ENCODE measurements around the gene SLC4A5.

SLC4A5 gene

DNA sequence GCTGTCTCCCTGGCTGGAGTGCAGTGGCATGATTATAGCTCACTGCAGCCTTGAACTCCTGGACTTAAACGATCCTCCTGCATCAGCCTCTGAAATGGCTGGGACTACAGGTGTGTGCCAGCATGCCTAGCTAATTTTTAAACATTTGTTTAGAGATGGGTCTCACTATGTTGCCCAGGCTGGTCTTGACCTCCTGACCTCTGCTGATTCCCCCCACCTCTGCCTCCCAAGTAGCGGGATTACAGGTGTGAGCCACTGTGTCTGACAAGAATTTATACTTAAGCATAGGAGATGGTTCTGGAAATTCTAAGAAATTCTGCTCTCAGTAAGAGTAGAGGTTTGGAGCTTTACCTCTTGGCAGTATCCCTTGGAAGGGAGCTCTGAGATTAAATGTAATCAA is 126.6 kb downstream of the SLC4A5 start:
- TF ChIP-seq, protein P1, sequence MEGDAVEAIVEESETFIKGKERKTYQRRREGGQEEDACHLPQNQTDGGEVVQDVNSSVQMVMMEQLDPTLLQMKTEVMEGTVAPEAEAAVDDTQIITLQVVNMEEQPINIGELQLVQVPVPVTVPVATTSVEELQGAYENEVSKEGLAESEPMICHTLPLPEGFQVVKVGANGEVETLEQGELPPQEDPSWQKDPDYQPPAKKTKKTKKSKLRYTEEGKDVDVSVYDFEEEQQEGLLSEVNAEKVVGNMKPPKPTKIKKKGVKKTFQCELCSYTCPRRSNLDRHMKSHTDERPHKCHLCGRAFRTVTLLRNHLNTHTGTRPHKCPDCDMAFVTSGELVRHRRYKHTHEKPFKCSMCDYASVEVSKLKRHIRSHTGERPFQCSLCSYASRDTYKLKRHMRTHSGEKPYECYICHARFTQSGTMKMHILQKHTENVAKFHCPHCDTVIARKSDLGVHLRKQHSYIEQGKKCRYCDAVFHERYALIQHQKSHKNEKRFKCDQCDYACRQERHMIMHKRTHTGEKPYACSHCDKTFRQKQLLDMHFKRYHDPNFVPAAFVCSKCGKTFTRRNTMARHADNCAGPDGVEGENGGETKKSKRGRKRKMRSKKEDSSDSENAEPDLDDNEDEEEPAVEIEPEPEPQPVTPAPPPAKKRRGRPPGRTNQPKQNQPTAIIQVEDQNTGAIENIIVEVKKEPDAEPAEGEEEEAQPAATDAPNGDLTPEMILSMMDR (IDR thresholded peaks at IDR 0.05): no peak

DNA sequence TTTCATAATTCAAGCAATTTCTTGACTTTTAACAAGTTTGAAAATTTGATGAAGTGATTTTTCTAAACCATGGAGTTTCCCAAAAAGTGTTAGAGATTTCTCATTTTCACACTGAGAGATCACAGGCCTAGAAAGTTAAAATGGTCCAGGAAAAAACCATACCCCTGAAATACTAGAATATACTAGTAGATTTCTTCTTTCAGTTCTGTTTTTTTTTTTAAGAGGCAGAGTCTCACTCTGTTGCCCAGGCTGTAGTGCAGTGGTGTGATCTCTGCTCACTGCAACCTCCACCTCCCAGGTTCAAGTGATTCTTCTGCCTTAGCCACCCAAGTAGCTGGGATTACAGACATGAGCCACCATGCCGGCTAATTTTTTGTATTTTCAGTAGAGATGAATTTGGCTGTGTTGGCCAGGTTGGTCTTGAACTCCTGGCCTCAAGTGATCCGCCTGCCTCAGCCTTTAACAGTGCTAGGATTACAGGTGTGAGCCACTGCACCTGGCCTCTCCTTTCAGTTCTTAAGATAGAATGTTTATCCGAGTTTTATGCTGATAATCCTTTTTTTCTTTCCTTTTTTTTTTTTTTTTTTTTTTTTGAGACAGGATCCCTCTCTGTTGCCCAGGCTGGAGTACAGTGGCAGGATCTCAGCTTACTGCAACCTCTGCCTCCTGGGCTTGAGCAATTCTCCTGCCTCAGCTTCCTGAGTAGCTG is 130.4 kb downstream of the SLC4A5 start:
- TF ChIP-seq, protein P1 (IDR thresholded peaks at IDR 0.05): no peak

DNA sequence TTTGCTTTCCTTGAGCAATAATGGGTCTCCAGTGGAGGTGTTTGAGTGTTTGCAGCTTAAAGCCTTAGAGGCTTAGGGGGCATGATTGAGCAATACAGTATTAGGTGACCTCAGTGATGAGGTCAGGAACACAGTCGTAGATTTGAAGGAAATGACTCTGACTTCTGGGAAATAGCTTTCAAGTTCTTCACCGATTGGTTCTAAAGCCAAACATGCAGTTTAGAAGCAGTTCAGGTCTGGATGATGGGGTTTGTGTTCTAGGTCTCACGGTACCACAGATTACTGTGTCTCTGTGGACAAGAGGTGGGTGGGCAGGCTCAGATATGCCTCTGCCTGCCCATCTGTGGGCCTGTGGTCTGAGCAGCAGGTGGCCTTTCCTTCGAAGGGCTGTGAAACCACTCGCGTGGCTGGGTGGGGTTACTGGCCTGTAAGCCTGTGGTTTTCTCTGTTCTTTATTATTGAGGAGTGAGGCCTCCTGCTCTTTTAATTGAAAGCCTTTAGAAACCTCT is 137.0 kb downstream of the SLC4A5 start:
- TF ChIP-seq, protein P1 (IDR thresholded peaks at IDR 0.05): no peak

DNA sequence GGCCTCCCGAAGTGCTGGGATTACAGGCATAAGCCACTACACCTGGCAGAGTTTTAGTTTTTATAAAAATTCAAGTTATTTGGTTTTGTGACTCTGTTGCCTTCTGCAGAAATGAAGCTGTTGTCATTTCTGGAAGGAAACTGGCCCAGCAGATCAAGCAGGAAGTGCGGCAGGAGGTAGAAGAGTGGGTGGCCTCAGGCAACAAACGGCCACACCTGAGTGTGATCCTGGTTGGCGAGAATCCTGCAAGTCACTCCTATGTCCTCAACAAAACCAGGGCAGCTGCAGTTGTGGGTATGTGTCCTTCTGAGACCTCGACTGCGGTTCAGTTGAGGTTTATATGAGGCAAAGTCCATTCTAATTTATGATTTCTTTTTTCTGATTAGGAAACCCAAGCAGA is 137.6 kb downstream of the SLC4A5 start:
- TF ChIP-seq, protein P1 (IDR thresholded peaks at IDR 0.05): no peak

DNA sequence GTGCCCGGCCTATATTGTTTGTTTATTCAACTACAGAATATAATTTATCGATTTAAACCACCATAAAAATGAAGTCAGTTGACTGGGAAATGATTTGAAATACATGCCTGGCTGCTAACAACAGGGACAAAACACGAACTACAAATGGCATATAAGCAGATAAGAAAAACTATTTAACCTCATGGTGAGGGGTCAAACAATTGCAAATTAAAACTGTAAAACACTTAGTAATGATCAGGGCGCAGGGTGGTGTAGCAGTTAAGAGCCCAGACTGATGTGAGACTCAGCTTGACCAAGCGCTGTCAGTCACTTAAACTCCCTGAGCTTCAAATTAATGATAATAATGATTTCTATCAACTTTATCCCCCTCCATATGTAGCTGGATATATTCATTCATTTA is 138.1 kb downstream of the SLC4A5 start:
- TF ChIP-seq, protein P1 (IDR thresholded peaks at IDR 0.05): no peak

DNA sequence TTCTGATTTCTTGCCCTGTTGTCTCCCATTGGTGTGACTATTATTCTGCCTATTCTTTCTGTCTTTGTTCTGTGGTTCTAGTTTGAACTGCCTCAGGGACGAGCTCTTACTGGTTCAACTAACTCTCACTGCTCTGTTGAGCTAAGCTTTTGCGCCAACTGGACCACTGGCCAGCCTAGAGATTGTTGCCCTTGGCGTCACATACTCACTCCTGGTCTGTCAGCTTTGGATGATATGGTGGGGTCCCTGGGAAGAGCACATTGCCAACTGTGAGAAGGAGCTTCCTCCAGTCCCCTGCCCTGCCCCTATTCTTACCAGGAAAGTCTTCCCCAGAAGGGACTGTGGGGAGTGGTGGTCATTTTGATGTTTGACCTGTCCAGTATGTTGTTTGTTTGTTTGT is 138.8 kb downstream of the SLC4A5 start:
- TF ChIP-seq, protein P1 (IDR thresholded peaks at IDR 0.05): no peak

DNA sequence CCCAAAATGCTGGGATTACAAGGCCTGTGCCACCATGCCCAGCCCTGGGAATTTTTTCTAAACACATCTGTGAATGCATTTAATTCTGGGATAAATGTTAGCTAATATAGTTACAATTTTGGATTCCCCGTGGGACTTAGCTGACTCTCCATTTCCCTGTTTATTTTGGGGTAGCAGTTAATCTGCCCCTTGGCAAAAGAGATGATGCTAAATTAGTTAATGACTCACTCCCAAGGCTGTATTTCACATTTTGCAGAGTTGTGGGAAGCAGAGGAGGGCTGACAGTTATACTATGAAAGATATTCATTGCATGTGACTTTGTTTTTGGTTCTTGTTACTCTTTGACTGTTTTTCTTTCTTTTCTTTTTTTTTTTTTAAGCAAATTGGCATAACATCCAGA is 141.6 kb downstream of the SLC4A5 start:
- TF ChIP-seq, protein P1 (IDR thresholded peaks at IDR 0.05): no peak
